HL-60 (cell line): ENCODE data around the gene TSC2.
A peak's percentile ranks its signal among the peaks of the same experiment; 100 is the strongest.

Experiments used
- DNase-seq, 2 experiments: peaks; one replicate each; pipeline ENCODE4 v3.0.0-alpha.2; 2010 to 2020; ENCODE audit warnings: low read depth in 1 of 2, low spot score in 1 of 2
- H3K27ac ChIP-seq: fragments of 250-450 bp; sonication (Bioruptor Pico); replicated peaks from 2 replicates; pipeline ENCODE4 v1.5.1; 2020; ENCODE audit warnings: mild to moderate bottlenecking, moderate library complexity
- H3K27me3 ChIP-seq: fragments of 250-450 bp; sonication (Bioruptor Pico); 2 replicates; pipeline ENCODE4 v1.5.1; 2021; ENCODE audit warnings: mild to moderate bottlenecking, moderate library complexity; ENCODE audit not compliant: insufficient read depth, poor library complexity, severe bottlenecking
- H3K4me3 ChIP-seq: replicated peaks from 2 replicates; pipeline ENCODE4 v1.5.1; 2011; ENCODE audit warnings: mild to moderate bottlenecking, control low read depth, low read length; ENCODE audit not compliant: insufficient read depth
- CTCF ChIP-seq: IDR thresholded peaks from one replicate; pipeline ENCODE4 v1.5.1; 2011; ENCODE audit warnings: low read length, control low read depth, inconsistent platforms; ENCODE audit not compliant: insufficient read depth
- GABPA ChIP-seq: IDR thresholded peaks from 2 replicates; pipeline ENCODE4 v1.6.1; 2012; ENCODE audit warnings: low read depth
- POLR2AphosphoS5 ChIP-seq: IDR thresholded peaks from 2 replicates; pipeline ENCODE4 v1.6.1; 2012; ENCODE audit warnings: low read depth
- SPI1 ChIP-seq: IDR thresholded peaks from 2 replicates; pipeline ENCODE4 v1.6.1; 2012; ENCODE audit warnings: low read depth, mild to moderate bottlenecking, borderline replicate concordance
- TF ChIP-seq, protein P1 (sequence below): IDR thresholded peaks from 2 replicates; pipeline ENCODE4 v1.6.1; 2012; ENCODE audit warnings: low read depth; ENCODE audit not compliant: insufficient replicate concordance

Gene TSC2

DNA sequence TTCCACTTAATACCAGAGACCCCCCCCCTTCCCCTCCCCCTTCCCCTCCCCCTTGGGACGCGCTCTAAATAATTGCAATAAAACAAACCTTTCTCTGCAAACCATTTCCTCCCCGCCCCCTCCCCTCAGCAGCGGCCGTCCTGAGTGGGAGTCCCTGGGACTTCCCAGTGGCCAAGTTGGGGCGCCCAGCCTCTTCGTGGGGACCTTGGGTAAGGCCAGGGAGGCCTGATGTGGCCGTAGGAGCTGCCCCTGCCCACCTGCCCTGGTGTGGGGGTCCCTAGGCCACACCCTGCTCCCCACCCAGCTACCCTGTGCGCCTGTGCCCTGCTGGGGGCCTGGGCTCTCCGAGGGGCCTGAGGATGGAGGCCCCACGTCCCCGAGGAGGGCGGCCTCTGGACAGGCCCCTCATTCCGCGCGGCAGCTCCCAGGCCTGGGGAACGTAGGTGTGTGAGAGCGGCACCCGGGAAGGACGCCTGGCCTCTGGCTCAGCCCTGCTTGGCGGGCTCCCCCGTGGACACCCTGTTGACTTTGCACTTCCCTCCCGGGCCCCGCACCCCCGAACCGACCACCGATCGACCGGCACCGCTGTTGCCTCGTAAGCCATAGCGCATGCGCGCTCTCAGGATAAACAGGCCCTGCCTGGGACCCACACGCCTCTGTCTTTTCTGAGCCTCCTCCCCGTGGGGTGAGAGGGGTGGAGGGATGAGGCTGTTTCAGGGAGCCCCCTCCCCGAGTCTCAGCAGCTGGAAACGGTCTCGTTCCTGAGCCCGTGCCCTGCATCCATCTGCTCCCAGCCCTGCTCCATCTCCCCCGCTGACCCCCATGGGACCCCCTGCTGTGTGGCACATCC is 9.2 kb upstream of the TSC2 start:
- DNase-seq, result no peak
- Histone ChIP-seq H3K4me3 (no peak overlapping the region), H3K27me3 (peaks cover under 1% of the 10 kb centered on the region), H3K27ac (no peak overlapping the region)
- no peak for TF ChIP-seq GABPA
- no peak for TF ChIP-seq SPI1
- TF ChIP-seq POLR2AphosphoS5, result no peak
- TF ChIP-seq, protein P1, sequence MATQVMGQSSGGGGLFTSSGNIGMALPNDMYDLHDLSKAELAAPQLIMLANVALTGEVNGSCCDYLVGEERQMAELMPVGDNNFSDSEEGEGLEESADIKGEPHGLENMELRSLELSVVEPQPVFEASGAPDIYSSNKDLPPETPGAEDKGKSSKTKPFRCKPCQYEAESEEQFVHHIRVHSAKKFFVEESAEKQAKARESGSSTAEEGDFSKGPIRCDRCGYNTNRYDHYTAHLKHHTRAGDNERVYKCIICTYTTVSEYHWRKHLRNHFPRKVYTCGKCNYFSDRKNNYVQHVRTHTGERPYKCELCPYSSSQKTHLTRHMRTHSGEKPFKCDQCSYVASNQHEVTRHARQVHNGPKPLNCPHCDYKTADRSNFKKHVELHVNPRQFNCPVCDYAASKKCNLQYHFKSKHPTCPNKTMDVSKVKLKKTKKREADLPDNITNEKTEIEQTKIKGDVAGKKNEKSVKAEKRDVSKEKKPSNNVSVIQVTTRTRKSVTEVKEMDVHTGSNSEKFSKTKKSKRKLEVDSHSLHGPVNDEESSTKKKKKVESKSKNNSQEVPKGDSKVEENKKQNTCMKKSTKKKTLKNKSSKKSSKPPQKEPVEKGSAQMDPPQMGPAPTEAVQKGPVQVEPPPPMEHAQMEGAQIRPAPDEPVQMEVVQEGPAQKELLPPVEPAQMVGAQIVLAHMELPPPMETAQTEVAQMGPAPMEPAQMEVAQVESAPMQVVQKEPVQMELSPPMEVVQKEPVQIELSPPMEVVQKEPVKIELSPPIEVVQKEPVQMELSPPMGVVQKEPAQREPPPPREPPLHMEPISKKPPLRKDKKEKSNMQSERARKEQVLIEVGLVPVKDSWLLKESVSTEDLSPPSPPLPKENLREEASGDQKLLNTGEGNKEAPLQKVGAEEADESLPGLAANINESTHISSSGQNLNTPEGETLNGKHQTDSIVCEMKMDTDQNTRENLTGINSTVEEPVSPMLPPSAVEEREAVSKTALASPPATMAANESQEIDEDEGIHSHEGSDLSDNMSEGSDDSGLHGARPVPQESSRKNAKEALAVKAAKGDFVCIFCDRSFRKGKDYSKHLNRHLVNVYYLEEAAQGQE, result no peak
- TF ChIP-seq CTCF, result no peak

GRCh38 chr16:2039274-2040031 is 8.3 kb upstream of the TSC2 start:
- Histone ChIP-seq H3K27me3 (no peaks in the 10 kb centered on the region), H3K4me3 (no peak overlapping the region), H3K27ac (no peak overlapping the region)
- TF ChIP-seq SPI1 (peak; percentile 65; the same call in 1 of the 2 replicates), GABPA (no peak), POLR2AphosphoS5 (no peak), CTCF (no peak)
- peak in 1 of 2 experiments; percentile 42 for DNase-seq

GRCh38 chr16:2040041-2040786 is 7.6 kb upstream of the TSC2 start:
- H3K4me3 ChIP-seq, result no peak overlapping the region
- no peak for DNase-seq
- H3K27me3 ChIP-seq, result no peaks in the 10 kb centered on the region
- TF ChIP-seq, protein P1, result no peak
- TF ChIP-seq GABPA (no peak), SPI1 (no peak), CTCF (no peak), POLR2AphosphoS5 (no peak)
- no peak overlapping the region for H3K27ac ChIP-seq
